Measurements from ENCODE around the gene DMGDH.
A peak's percentile ranks its signal among the peaks of the same experiment; 100 is the strongest.

Gene DMGDH

GRCh38 chr5:79075646-79076426, 6.4 kb upstream of the DMGDH start:
- Histone ChIP-seq H3K27ac (ENCODE audit: low read depth, low read length) (no peak overlapping the region), H3K56ac (ENCODE audit: low read length) (no peak overlapping the region), H2BK5ac (ENCODE audit: low read length) (no peak overlapping the region), H3K18ac (ENCODE audit: low read length) (no peak overlapping the region), H3K4ac (ENCODE audit: low read depth, low read length) (no peak overlapping the region), H2AK5ac (ENCODE audit: low read length) (no peak overlapping the region), H3K4me1 (ENCODE audit: control insufficient read depth, low read depth, low read length) (no peaks in the 10 kb centered on the region), H3K4me3 (ENCODE audit: low read length) (no peak overlapping the region), H2BK15ac (replicated peaks; ENCODE audit: low read depth) (no peak overlapping the region), H3K4me2 (ENCODE audit: low read length) (no peak overlapping the region), H3K27me3 (ENCODE audit: insufficient read depth, low read length, poor library complexity) (no peaks in the 10 kb centered on the region), H3K79me1 (ENCODE audit: low read length) (no peaks in the 10 kb centered on the region), H2BK120ac (ENCODE audit: low read depth, low read length) (no peak overlapping the region), H3K36me3 (ENCODE audit: control insufficient read depth, insufficient read depth, low read length) (no peaks in the 10 kb centered on the region), H4K8ac (ENCODE audit: low read depth, low read length) (no peak overlapping the region), H3K9ac (ENCODE audit: low read length) (no peak overlapping the region), H3K23ac (ENCODE audit: low read length) (no peak overlapping the region), H4K5ac (ENCODE audit: low read length) (no peak overlapping the region), H3K79me2 (ENCODE audit: control insufficient read depth, insufficient read depth, low read length) (no peaks in the 10 kb centered on the region)
- no peak for DNase-seq
- no CpG with 5 or more reads among the region's 11 CpGs for WGBS (ENCODE audit: extremely low coverage, insufficient coverage, low lambda C conversion rate)

- H2BK120ac ChIP-seq (ENCODE audit: low read depth, low read length): no peak overlapping the region
- H3K56ac ChIP-seq (ENCODE audit: low read length): no peak overlapping the region
- WGBS (ENCODE audit: extremely low coverage, insufficient coverage, low lambda C conversion rate): no CpG with 5 or more reads among the region's 6 CpGs
- no peak overlapping the region for H3K9ac ChIP-seq (ENCODE audit: low read length)
- no peak overlapping the region for H4K5ac ChIP-seq (ENCODE audit: low read length)
- H3K36me3 ChIP-seq (ENCODE audit: control insufficient read depth, insufficient read depth, low read length): no peaks in the 10 kb centered on the region
- H2AK5ac ChIP-seq (ENCODE audit: low read length): no peak overlapping the region
- H2BK15ac ChIP-seq (replicated peaks; ENCODE audit: low read depth): no peak overlapping the region
- H3K27me3 ChIP-seq (ENCODE audit: insufficient read depth, low read length, poor library complexity): no peaks in the 10 kb centered on the region
- H2BK5ac ChIP-seq (ENCODE audit: low read length): no peak overlapping the region
- no peak overlapping the region for H3K4ac ChIP-seq (ENCODE audit: low read depth, low read length)
- no peak overlapping the region for H3K23ac ChIP-seq (ENCODE audit: low read length)
- H3K79me2 ChIP-seq (ENCODE audit: control insufficient read depth, insufficient read depth, low read length): no peaks in the 10 kb centered on the region
- H3K4me1 ChIP-seq (ENCODE audit: control insufficient read depth, low read depth, low read length): no peaks in the 10 kb centered on the region
- no peak overlapping the region for H3K27ac ChIP-seq (ENCODE audit: low read depth, low read length)
- H3K18ac ChIP-seq (ENCODE audit: low read length): no peak overlapping the region
- DNase-seq: peak; percentile 45
- H3K79me1 ChIP-seq (ENCODE audit: low read length): no peaks in the 10 kb centered on the region
- H3K4me2 ChIP-seq (ENCODE audit: low read length): no peak overlapping the region
- no peak overlapping the region for H3K4me3 ChIP-seq (ENCODE audit: low read length)
- no peak overlapping the region for H4K8ac ChIP-seq (ENCODE audit: low read depth, low read length)
Observed at GRCh38 chr5:79074641-79075040, 5.2 kb upstream of the DMGDH start.

- Histone ChIP-seq H3K4me2 (ENCODE audit: low read length) (no peak overlapping the region), H2AK5ac (ENCODE audit: low read length) (no peak overlapping the region), H3K79me1 (ENCODE audit: low read length) (no peaks in the 10 kb centered on the region), H3K36me3 (ENCODE audit: control insufficient read depth, insufficient read depth, low read length) (no peaks in the 10 kb centered on the region), H2BK5ac (ENCODE audit: low read length) (no peak overlapping the region), H4K8ac (ENCODE audit: low read depth, low read length) (no peak overlapping the region), H3K4ac (ENCODE audit: low read depth, low read length) (no peak overlapping the region), H3K27ac (ENCODE audit: low read depth, low read length) (no peak overlapping the region), H3K4me3 (ENCODE audit: low read length) (no peak overlapping the region), H3K56ac (ENCODE audit: low read length) (no peak overlapping the region), H3K4me1 (ENCODE audit: control insufficient read depth, low read depth, low read length) (no peaks in the 10 kb centered on the region), H2BK15ac (replicated peaks; ENCODE audit: low read depth) (no peak overlapping the region), H3K79me2 (ENCODE audit: control insufficient read depth, insufficient read depth, low read length) (no peaks in the 10 kb centered on the region), H3K9ac (ENCODE audit: low read length) (no peak overlapping the region), H2BK120ac (ENCODE audit: low read depth, low read length) (no peak overlapping the region), H3K18ac (ENCODE audit: low read length) (no peak overlapping the region), H3K23ac (ENCODE audit: low read length) (no peak overlapping the region), H3K27me3 (ENCODE audit: insufficient read depth, low read length, poor library complexity) (no peaks in the 10 kb centered on the region), H4K5ac (ENCODE audit: low read length) (no peak overlapping the region)
- no CpG with 5 or more reads among the region's 9 CpGs for WGBS (ENCODE audit: extremely low coverage, insufficient coverage, low lambda C conversion rate)
- no peak for DNase-seq
Observed at GRCh38 chr5:79070350-79070667, 835 bp upstream of the DMGDH start.

- Histone ChIP-seq H4K8ac (ENCODE audit: low read depth, low read length) (no peak overlapping the region), H3K4me2 (ENCODE audit: low read length) (no peak overlapping the region), H2BK120ac (ENCODE audit: low read depth, low read length) (no peak overlapping the region), H3K79me1 (ENCODE audit: low read length) (no peaks in the 10 kb centered on the region), H2AK5ac (ENCODE audit: low read length) (no peak overlapping the region), H3K23ac (ENCODE audit: low read length) (no peak overlapping the region), H3K18ac (ENCODE audit: low read length) (no peak overlapping the region), H2BK5ac (ENCODE audit: low read length) (no peak overlapping the region), H3K27ac (ENCODE audit: low read depth, low read length) (no peak overlapping the region), H3K4ac (ENCODE audit: low read depth, low read length) (no peak overlapping the region), H3K27me3 (ENCODE audit: insufficient read depth, low read length, poor library complexity) (no peaks in the 10 kb centered on the region), H3K79me2 (ENCODE audit: control insufficient read depth, insufficient read depth, low read length) (no peaks in the 10 kb centered on the region), H3K36me3 (ENCODE audit: control insufficient read depth, insufficient read depth, low read length) (no peaks in the 10 kb centered on the region), H3K9ac (ENCODE audit: low read length) (no peak overlapping the region), H4K5ac (ENCODE audit: low read length) (no peak overlapping the region), H3K56ac (ENCODE audit: low read length) (no peak overlapping the region), H2BK15ac (replicated peaks; ENCODE audit: low read depth) (no peak overlapping the region), H3K4me3 (ENCODE audit: low read length) (no peak overlapping the region), H3K4me1 (ENCODE audit: control insufficient read depth, low read depth, low read length) (peaks cover 4% of the 10 kb centered on the region)
- WGBS (ENCODE audit: extremely low coverage, insufficient coverage, low lambda C conversion rate): no CpG with 5 or more reads among the region's 3 CpGs
- no peak for DNase-seq
Observed at GRCh38 chr5:79062436-79062835, 7.0 kb downstream of the DMGDH start.

- Histone ChIP-seq H2AK5ac (ENCODE audit: low read length) (no peak overlapping the region), H3K79me2 (ENCODE audit: control insufficient read depth, insufficient read depth, low read length) (no peaks in the 10 kb centered on the region), H3K4me1 (ENCODE audit: control insufficient read depth, low read depth, low read length) (peaks cover 4% of the 10 kb centered on the region), H3K27ac (ENCODE audit: low read depth, low read length) (no peak overlapping the region), H3K4ac (ENCODE audit: low read depth, low read length) (no peak overlapping the region), H2BK120ac (ENCODE audit: low read depth, low read length) (no peak overlapping the region), H3K79me1 (ENCODE audit: low read length) (no peaks in the 10 kb centered on the region), H3K36me3 (ENCODE audit: control insufficient read depth, insufficient read depth, low read length) (no peaks in the 10 kb centered on the region), H3K27me3 (ENCODE audit: insufficient read depth, low read length, poor library complexity) (no peaks in the 10 kb centered on the region), H3K4me3 (ENCODE audit: low read length) (no peak overlapping the region), H3K56ac (ENCODE audit: low read length) (no peak overlapping the region), H3K4me2 (ENCODE audit: low read length) (no peak overlapping the region), H2BK15ac (replicated peaks; ENCODE audit: low read depth) (no peak overlapping the region), H3K18ac (ENCODE audit: low read length) (no peak overlapping the region), H4K5ac (ENCODE audit: low read length) (no peak overlapping the region), H3K9ac (ENCODE audit: low read length) (no peak overlapping the region), H3K23ac (ENCODE audit: low read length) (no peak overlapping the region), H2BK5ac (ENCODE audit: low read length) (no peak overlapping the region), H4K8ac (ENCODE audit: low read depth, low read length) (no peak overlapping the region)
- WGBS (ENCODE audit: extremely low coverage, insufficient coverage, low lambda C conversion rate): no CpG with 5 or more reads among the region's 4 CpGs
- no peak for DNase-seq
Observed at GRCh38 chr5:79059674-79060073, 9.8 kb downstream of the DMGDH start.

- no peak overlapping the region for H4K8ac ChIP-seq (ENCODE audit: low read depth, low read length)
- no peaks in the 10 kb centered on the region for H3K4me1 ChIP-seq (ENCODE audit: control insufficient read depth, low read depth, low read length)
- no peak overlapping the region for H3K56ac ChIP-seq (ENCODE audit: low read length)
- no peak overlapping the region for H3K27ac ChIP-seq (ENCODE audit: low read depth, low read length)
- H3K9ac ChIP-seq (ENCODE audit: low read length): no peak overlapping the region
- no peak overlapping the region for H2BK15ac ChIP-seq (replicated peaks; ENCODE audit: low read depth)
- H3K36me3 ChIP-seq (ENCODE audit: control insufficient read depth, insufficient read depth, low read length): no peaks in the 10 kb centered on the region
- no peaks in the 10 kb centered on the region for H3K27me3 ChIP-seq (ENCODE audit: insufficient read depth, low read length, poor library complexity)
- H2BK120ac ChIP-seq (ENCODE audit: low read depth, low read length): no peak overlapping the region
- no peak overlapping the region for H3K18ac ChIP-seq (ENCODE audit: low read length)
- DNase-seq: no peak
- no peak overlapping the region for H3K4me2 ChIP-seq (ENCODE audit: low read length)
- no peak overlapping the region for H3K4me3 ChIP-seq (ENCODE audit: low read length)
- H2AK5ac ChIP-seq (ENCODE audit: low read length): no peak overlapping the region
- no peak overlapping the region for H2BK5ac ChIP-seq (ENCODE audit: low read length)
- no peak overlapping the region for H3K4ac ChIP-seq (ENCODE audit: low read depth, low read length)
- H4K5ac ChIP-seq (ENCODE audit: low read length): no peak overlapping the region
- no peaks in the 10 kb centered on the region for H3K79me2 ChIP-seq (ENCODE audit: control insufficient read depth, insufficient read depth, low read length)
- no peak overlapping the region for H3K23ac ChIP-seq (ENCODE audit: low read length)
- no peaks in the 10 kb centered on the region for H3K79me1 ChIP-seq (ENCODE audit: low read length)
Observed at GRCh38 chr5:79056847-79057246, 12.6 kb downstream of the DMGDH start.

Data from mesendoderm (in vitro differentiated cells).